ENCODE measurements around the gene PRAME.
"Not testable (repeated sequence)": the region's sequence is repeated elsewhere in the genome, so short reads cannot be mapped to it uniquely, and the experiment has no call there.

PRAME gene, protein sequence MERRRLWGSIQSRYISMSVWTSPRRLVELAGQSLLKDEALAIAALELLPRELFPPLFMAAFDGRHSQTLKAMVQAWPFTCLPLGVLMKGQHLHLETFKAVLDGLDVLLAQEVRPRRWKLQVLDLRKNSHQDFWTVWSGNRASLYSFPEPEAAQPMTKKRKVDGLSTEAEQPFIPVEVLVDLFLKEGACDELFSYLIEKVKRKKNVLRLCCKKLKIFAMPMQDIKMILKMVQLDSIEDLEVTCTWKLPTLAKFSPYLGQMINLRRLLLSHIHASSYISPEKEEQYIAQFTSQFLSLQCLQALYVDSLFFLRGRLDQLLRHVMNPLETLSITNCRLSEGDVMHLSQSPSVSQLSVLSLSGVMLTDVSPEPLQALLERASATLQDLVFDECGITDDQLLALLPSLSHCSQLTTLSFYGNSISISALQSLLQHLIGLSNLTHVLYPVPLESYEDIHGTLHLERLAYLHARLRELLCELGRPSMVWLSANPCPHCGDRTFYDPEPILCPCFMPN
- 0 to 5.3 (median 0.81) reads per million in 17 experiments for total RNA-seq

DNA sequence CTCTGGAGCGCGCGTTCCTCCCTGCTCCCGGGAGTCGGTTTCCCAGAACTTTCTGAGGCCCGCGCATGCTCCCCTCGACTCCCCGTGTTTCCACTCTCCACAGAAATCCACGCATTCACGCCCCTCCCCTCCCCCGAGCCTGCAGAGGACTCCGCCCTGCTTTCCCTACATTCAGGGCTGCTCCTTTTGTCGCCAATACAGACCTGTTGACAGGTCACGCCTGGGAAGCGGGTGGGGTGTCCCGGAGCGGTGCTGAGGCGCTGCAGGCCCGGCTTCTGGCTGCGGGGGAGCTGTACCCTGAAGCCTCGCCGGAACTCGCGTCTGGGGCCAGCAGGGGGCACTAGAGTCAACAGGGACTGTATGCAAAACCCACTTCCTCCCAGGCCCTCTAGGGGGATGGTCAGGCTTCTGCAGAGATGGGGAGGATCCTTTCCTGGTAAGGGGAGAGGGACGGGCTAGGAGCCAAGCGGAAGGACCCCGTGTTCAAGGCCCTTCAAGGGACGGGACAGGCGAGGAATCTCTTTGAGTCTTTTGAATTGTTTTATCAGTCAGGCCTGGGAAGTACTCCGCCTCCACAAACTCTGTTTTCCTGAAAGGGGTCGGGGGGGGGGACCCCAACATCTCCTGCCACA, at the start of gene PRAME:
Gene PRAME, minus strand, starts transcription at position 294 of the 632 bp plus-strand sequence. CDS start 2,433 bp downstream, outside the sequence.
- DNase-seq: peak; percentile 84 to 93 (median 89)

DNA sequence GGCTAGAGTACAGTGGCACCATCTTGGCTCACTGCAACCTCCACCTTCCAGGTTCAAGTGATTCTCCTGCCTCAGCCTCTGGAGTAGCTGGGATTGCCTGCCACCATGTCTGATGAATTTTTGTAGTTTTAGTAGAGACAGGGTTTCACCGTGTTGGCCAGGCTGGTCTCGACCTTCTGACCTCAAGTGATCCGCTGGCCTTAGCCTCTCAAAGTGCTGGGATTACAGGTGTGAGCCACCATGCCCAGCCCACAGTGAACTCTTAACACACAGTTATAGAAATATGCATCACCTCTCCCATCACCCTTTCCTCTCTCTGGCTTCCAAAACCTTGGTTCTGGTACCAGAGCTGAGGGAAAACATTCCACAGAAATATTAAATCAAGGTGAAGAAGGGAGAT, 49.0 kb upstream of the PRAME start:
- not testable (repeated sequence) for DNase-seq

DNA sequence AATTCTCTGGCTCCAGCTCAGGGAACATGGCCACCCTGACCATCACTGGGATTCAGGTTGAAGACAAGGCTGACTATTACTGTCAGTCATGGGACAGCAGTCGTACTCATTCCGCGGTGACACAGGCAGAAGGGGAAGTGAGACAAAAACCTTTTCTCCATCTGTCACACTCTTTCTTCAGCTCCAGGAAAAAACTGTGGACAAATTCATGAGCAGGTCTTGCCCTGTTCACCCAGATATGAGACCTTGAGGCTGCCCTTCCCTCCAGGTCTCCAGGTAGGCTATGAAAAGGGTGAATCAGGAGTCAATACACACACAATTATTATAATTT, 46.0 kb upstream of the PRAME start:
- peak; percentile 8 to 39 (median 25) for DNase-seq

DNA sequence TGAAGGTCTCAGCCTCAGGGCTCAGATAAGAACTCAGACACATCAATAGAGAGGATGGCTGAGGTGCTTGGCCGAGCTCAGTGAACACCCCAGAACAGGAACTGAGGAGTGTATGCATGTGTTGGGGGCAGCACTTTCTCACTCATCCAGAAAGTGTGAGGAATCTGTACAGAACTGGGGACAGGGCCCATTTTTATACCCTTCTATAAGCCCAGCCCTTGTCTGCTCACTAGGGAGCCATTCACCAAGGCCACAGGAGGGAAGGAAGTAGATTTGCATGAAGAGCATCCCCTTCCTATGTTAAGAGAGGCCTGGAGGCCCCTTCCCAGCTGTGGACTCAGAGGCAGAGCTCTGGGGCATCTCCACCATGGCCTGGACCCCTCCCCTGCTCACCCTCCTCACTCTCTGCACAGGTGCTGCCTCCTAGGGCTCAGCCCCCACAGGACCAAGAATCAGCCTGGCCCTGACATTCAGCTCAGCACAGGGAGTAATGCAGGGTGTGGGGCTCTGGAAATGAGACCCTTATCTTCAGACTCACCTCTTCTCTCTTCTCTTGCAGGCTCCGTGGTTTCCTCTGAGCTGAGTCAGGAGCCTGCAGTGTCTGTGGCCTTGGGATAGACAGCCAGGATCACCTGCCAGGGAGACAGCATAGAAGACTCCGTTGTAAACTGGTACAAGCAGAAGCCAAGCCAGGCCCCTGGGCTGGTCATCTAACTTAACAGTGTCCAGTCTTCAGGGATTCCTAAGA, 45.4 kb upstream of the PRAME start:
- no peak for DNase-seq

DNA sequence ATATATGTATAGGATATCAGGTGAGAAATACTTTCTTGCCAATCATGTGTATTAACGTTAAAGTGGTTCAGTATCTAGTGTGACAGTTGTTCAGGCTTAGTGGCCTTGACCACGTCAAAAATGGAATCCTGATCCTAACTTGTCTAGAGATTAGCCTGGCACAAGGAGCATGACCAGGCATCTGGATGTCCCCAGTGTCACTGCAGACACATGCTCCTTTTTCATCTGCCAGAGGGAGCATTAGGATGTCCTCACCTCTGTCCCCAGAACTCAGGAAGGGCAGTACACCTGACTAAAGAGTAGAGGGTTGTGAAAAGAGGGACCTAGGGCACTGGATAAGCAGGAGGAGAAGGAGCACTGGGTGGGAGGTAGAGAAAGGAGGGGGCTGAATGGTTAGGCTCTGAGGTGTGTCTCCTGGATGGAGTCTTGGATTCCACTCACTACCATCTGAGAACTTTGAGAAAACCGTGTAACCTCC, 44.4 kb upstream of the PRAME start:
- no peak for DNase-seq

GRCh38 chr22:22600531-22601261, 41.6 kb upstream of the PRAME start:
- DNase-seq: no peak

DNA sequence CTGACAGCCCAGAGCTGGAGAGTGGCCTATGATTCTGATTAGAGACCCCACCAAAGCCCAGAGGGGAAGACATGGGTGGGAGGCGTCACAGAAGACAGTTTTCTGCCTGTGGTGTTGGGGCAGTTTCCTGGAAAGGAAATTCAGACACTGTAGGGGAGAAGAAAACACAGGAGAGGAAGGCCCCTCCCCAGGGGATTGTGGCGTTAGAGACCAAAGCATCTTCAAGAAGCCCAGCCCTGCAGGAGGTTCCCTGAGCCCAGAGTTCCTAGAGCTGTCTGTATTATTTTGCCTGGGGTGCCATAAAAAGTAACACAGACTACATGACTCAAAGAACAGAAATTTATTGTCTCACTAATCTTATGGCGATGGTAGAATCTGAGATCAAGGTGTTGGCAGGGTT, 40.2 kb upstream of the PRAME start:
- no peak for DNase-seq

- no peak for DNase-seq
Measured at GRCh38 chr22:22598144-22598543, 39.1 kb upstream of the PRAME start.

GRCh38 chr22:22595001-22595835, 36.2 kb upstream of the PRAME start:
- DNase-seq: no peak

DNA sequence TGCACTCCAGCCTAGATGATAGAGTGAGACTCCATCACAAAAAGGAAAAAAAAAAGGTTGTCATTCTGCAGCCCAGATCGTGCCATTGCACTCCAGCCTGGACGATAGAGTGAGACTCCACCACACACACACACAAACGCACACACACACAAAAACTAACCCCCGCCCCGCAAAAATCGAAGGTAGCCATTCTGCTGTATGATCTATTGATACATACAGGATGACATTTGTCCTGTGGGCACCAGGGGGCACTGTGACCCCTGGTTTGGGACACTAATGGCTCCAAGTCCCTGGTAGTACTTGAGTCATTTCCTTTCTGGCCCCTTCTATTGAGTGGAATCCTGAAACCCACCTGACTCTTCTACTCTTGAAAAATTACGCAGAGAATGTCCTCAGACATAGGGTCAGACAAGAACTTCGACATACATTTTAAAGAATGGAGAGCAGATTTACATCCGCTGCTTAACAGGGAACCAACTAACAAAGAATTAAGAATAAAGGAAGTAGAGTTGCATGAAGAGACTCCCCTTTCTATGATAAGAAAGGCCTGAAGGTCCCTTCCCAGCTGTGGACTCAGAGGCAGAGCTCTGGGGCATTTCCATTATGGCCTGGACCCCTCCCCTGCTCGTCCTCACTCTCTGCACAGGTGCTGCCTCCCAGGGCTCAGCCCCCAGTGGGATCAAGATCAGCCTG, 35.0 kb upstream of the PRAME start:
- peak; percentile 68 to 86 (median 76) for DNase-seq

DNA sequence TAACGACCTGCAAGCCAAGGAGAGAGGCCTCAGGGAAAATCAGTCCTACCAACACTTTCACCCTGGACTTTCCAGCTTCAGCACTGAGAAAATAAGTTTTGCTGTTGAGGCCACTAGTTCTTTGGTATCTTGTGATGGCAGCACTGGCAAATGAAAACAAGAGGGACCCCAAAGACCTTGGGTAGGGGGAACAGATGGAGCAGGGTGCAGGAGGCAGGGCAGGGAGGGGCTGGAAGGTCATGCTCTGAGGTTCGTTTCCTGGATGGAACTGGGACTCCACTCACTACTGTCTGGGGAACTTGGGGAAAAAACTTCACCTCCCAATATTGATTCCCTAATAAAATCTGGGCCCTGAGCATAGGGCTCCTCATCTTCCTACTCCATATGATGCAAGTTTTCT, 34.2 kb upstream of the PRAME start:
- no peak for DNase-seq

DNA sequence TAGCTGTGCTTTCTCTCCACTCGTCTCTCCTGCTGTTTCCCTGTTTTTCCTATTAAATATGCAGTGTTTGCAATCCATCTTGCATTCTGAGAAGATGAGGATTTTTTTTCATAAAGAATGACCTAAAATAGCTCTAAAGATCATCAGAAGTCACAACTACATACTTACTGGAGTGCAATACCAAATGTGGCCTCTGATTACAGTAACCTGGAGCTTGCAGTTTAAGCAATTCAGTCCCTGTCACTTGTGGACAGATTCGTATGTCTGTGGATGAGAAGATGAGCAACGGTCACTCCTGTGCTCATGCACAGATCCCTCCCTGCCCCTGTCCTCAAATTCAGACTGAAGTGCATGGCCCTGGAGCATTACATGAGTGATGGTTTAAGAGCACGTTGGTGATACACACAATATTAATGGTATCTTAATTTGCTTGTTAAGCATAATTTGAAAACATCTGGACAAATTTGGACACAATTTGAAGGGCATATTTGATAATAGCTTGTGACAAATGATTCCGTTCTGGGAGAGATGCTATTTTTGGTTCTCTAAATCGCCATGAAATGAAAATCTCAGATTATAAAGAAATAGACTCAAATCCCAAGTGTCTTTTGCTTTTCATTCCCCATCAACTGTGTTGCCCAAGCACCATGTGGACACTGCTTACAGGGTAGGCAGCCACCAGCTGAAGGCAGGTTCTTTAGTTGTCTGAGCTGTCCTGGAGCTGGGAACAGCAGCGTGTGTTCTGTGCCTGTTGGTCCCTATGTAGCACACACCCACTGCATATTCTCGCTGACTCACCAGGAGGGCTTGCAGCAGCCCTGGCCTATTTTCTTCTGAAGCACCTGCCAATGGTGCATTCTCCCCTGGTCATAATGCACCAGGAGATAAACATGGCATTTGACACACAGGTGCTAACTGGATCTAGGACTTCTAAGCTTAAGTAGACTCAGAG, 32.6 kb upstream of the PRAME start:
- DNase-seq: no peak

DNA sequence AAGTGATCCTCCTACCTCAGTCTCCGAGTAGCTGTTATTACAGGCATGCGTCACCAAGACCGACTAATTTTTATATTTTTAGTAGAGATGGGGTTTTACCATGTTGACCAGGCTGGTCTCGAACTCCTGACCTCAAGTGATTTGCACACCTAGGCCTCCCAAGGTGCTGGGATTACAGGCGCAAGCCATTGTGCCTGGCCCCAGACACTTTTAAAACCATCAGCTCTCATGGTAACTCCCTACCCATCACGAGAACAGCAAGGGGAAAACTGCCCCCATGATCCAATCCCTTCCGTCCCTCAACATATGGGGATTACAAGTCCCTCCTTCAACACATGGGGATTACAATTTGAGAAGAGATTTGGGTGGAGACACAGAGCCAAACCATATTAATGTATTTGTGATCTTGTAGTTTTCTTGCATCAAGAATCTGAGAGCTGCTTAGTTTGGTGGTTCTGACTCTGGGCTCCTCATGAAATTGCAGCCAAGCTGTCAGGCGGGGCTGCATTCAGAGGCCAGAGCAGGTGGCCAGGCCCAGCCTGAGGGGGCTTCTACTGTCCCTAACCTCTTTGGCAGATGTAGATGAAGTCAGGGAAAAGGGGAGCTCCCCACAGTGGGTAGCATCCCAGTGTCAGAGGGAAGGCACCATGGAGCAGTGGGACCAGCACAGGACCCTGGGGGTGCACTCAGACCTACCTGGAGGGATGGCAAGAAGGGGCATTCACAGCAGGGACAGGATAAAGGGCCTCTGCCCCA, 31.2 kb upstream of the PRAME start:
- no peak for DNase-seq

- DNase-seq: no peak
Measured at GRCh38 chr22:22588485-22589164, 29.6 kb upstream of the PRAME start.

DNA sequence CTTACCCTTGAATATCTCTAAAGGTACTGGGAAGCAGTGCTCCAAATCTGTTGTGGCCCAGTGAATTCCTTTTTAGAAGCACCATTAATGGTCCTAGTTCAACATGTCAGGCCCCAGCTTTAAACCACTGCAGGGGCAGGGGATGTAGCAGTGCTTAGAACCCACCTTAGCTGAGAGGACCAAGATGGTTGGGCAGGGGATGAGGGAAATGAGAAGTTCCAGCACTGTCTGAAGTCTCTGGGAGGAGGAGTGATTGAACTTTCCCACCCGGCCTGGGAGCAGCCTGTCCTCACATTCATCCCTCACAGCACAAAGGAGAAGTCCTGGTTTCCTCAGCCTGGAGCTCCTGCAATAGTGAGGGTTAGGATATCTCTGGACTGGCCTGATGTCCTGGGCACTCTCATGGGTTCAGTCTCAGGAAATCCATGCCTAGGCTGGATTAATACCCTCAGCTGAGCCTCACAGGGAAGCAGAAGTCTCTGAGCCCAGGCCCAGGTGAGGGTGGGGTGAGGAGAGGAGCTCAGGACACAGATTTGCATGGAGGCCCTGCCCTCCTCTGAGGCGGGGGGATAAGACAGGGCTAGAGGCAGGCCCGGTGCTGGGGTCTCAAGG, 28.6 kb upstream of the PRAME start:
- DNase-seq: no peak

- DNase-seq: no peak
Measured at GRCh38 chr22:22584722-22585121, 25.7 kb upstream of the PRAME start.

GRCh38 chr22:22583030-22583429, 24.0 kb upstream of the PRAME start:
- DNase-seq: no peak

DNA sequence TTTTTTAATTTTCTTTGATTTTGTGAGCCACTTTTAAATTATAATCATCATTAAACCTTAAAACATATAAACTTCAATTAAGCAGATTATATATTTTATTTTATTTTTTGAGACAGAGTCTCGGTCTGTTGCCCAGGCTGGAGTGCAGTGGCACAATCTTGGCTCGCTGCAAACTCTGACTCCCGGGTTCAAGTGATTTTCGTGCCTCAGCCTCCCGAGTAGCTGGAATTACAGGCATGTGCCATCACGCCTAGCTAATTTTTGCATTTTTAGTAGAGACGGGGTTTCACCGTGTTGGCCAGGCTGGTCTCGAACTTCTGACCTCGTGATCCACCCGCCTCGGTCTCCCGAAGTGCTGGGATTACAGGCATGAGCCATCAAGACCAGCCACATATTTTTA, 22.5 kb upstream of the PRAME start:
- not testable (repeated sequence) for DNase-seq
